HG03159 (cell line): ENCODE measurements around the gene UBE2E1.
"Not testable (repeated sequence)": the region's sequence is repeated elsewhere in the genome, so short reads cannot be mapped to it uniquely, and the experiment has no call there.

ENCODE experiments used
- ATAC-seq: cut with Tn5 transposase; IDR thresholded peaks from one replicate; pipeline ENCODE4 v1.9.1; 2021; ENCODE audit warnings: mild to moderate bottlenecking, moderate library complexity; ENCODE audit not compliant: unreplicated experiment

Gene UBE2E1

DNA sequence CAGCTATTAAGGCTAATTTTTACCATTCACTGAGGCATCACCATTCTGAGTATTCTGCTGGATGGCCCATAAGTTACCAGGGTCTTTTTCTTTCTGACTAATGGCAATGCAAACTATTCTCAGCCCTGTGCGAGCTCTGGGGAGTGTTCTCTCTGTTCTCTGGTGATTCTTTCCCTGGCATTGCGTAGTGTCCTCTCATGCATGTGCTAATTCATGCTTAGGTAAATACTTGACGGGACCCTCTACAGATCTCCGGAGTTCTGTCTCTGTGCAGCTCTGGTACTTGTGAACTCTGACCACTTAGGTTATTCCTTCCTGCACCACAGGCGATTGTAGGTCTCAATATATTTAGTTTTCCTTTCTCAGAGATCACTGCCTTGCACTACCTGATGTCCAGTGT lies 34.8 kb downstream of the UBE2E1 start:
- ATAC-seq, result no peak

DNA sequence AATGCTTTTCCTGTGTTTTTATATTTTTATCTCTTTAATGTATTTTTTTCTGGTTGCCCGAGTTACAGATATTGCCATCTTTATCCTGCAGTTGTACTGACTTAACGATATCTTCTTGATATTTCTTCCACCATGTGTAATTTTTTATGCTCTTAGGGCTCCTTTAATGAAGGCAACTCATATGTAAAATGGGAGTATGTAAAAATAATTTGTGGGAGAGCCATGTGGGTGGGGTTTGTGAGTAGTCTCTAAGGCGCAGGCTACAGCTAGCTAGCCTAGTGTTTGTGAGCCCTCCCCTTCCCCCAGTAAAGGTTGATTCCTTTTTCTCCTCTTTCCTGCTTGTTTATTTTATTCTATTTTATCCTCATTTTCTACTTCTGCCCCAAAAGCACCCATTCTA lies 38.1 kb downstream of the UBE2E1 start:
- no peak for ATAC-seq

DNA sequence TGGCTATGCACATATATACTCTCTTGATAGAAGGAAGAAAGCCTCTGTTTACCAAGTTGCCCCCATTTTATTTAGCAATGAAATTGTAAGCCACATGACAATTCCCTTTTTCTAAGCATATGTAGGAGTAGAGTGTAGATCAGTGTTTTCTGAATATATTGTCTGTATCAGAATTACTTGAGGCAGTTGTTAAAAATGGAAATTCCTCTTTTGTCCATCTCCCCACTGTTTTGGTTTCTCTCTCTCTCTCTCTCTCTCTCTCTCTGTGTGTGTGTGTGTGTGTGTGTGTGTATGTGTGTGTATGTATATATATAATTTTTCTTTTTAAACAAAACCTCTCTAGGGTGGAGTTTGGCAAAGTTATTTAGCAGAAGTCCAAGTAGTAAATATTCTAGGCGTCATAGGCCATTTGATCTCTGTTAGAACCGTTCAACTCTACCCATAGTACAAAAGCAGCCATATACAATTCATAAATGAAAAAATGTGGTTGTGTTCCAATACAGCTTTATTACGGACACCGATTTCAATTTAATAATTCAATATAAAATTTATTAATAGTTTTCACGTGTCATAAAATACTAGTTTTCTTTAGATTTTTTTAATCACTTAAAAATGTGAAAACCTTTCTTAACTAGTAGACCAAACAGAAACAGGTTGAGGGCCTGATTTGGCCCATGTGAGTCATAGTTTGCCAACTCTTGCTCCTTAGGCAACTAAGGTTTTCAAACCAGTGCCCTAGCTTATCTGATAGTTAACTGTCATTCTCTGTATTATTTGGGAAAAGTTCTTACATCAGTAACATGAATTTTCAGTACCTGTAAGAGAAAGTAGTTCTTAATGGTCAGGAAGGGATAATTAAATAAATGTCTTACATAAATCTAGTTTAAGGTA lies 39.8 kb downstream of the UBE2E1 start:
- ATAC-seq, result no peak

DNA sequence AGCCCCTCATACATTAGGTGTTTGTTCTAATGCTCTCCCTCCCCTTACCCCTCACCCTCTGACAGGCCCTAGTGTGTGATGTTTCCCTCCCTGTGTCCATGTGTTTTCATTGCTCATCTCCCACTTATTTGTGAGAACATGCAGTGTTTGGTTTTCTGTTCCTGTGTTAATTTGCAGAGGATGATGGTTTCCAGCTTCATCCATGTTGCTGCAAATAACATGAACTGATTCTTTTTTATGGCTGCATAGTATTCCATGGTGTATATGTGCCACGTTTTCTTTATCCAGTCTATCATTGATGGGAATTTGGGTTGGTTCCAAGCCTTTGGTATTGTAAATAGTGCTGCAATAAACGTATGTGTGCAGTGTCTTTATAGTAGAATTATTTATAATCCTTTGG lies 43.7 kb downstream of the UBE2E1 start:
- not testable (repeated sequence) for ATAC-seq

DNA sequence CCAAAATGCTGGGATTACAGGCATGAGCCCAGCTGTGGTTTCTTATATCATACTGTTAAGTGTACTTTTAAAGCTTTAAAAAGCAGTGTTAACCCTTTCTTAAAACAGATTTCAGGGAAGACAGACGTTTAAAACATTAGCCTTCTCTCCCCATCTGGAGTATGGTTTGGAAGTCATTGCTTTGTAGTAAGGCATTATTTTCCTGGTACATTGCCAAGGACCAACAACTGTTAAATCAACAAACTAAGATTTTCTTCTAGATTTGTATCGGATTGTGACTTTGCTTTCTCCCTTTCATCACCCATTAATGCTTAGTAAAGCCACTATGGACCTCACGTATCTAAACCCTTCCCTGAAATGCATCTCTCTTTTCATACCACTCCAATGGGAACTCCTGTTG lies 50.5 kb downstream of the UBE2E1 start:
- no peak for ATAC-seq

DNA sequence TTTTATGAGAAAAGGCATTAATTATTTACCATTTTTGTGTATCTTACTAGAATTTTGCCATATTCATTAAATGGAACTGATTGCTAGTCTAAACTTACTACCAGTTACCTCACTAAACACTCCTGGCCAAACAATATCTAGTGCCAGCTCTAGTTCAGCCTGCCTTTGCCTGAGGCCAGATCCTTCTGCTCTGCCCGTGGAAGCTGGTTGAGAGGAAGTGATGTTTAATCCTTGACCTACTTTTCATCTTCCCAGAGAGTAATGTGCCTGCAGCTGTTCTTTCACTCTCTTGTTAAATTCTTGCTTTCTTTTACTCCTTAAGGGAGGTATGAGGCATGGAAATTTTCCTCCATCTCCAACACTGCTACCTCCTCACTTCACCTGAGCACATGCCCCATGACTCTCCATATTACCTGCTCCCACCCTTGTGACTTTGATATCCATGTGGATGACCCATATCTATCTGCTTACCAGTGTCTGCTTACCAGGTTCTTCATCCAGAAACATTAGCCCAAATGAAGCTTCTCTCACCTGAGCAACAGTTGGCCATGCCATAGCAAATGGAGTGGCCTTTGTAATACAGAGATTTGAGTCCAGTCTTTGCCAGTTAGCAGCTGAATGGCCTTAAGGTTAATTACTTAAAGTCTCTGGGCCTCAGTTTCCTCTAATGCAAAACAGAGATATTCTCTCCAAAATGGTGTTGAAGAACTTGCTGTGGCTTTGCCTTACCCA lies 53.4 kb downstream of the UBE2E1 start:
- no peak for ATAC-seq

DNA sequence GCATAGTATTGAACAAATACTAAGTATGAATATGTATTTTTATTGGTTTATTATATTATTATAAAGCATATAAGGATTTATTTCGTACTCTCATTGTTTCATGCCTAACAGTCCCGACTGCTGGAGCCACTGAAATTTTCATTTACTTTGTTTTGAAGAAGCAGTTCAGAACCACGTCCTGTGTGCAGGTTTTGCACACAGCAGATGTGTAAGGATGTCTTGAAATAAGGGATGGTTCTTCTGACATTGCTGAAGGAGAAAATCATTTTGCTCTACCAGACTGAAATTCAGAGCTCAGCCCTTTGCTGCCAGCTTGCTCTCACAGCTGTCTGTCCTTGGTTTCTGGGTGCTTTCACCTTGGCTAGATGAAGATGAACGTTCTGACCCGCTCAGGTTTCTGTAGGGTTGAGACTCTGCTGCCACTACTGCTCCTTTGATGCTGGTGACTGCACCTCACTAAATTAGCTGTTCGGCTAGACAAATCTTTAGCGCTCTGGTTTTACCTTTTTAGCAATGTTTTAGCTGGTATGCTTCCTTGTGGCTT lies 54.2 kb downstream of the UBE2E1 start:
- no peak for ATAC-seq

DNA sequence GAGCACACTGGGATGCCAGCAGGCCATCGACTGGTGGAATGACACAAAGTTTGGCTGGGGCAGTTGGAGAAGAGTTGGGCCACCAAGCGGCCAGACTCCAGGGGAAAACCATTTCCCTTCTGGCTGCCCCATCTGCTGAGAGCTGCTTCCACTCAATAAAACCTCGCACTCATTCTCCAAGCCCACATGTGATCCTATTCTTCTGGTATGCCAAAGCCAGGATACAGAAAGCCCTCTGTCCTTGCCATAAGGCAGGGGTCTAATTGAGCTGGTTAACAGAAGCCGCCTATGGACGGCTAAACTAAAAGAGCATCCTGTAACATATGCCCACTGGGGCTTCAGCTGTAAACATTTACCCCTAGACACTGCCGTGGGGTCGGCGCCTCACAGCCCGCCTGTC lies 55.9 kb downstream of the UBE2E1 start:
- ATAC-seq, result no peak

DNA sequence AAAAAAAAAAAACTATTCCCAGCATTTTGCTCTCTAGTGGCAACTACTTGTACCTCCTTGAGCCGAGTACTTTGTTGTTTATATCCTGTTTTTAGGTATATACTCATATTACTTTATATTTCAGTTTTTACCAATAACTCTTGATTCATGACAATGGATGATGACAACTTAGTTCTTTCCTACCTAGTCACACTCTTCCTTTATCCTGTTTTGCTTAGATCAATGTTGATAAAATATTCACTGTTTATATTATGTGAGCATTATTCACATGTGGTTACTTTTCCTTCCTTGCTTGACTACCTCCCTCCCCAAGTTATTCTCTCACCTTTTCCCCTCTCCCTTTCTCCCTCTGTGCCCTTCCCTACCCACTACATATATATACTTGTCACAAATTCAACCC lies 57.3 kb downstream of the UBE2E1 start:
- ATAC-seq, result no peak

DNA sequence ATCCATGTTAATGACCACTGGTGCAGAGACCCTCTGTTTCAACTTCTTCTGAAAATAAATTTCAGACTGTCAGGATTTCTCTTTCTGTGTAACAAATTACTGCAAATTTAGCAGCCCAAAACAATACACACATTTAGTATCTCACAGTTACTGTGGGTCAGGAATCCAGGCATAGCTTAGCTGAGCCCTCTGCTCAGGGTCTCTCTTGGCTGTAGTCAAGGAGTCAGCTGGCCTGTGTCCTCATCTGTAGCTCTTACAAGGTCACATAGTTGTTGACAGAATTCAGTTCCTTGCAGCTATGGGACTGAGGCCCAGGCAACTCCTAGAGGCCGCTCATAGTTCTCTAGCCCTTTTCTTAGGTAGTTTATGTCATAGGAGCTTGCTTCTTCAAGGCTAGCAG lies 59.2 kb downstream of the UBE2E1 start:
- no peak for ATAC-seq

DNA sequence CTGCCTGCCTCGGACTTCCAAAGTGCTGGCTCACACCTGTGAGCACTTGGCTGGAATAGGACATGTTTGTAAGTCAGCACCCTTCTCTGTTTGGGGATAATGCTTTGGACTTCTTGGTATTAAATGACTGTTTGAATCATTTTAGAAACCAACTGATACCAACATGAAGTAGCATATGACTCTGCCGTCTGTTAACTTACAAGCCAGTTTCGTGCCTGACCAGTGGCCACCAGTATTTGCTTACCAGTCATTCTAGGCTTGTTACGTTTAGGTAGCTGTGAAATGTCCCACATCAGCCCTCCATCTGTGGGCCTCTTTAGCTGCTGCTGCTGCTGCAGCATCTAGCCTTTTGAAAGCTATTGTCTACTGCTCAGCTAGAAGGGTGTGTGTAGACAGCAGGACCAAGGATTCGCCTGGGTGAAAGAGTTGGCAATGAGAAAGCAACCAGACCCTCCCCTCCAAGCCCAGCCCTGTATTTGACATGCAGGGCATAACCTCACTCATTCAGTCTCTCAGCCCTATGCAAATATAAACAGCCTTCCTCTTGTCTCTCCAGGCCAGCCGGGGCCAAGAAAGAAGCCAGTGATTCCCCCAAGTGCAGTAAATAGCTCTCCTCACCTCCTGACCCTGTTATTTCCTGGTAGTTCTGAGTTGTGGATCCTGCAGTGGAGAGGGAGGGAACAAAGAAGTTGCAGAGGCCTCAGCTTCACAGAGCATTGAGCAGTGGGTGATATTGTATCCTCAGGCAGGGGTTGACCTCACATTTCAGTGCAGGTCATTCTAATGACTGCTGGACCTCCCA lies 60.0 kb downstream of the UBE2E1 start:
- peak; percentile 91 for ATAC-seq

DNA sequence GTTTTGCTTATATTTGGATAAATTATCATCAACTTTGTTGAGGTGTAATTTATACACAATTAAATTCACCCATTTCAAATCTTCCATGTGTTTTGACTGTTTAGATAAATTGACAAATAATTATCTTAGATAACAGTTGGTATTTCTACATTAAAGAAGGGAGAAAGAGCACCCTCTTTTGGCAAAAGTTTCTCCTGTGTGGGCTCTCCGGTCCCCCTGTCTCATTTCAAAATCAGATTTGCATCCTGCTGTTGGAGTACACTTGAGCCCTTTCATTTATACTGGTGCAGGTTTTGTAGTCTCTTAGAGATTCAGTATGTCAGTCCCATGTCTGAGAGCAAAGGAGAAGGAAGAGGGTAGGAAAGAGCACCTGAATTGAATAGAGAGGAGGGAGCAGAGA lies 61.6 kb downstream of the UBE2E1 start:
- ATAC-seq, result no peak

DNA sequence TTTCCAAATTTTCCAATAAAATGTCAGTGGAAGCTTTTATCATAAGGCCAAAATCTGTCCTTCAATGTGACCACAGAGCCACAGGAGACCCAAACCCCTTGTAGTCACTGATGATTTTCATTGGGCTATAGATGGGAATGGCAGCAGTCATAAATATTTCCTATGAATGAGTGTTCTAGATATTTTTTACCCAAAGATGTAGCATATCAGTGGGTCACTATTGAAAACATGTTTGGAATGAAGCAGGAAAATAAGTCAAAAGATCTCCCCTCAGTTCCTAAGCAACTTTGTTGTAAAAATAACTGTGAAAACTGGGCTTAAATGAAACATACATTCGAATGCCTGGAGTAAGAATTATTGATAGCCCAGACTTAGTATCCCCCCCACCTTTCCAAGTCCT lies 62.1 kb downstream of the UBE2E1 start:
- no peak for ATAC-seq

DNA sequence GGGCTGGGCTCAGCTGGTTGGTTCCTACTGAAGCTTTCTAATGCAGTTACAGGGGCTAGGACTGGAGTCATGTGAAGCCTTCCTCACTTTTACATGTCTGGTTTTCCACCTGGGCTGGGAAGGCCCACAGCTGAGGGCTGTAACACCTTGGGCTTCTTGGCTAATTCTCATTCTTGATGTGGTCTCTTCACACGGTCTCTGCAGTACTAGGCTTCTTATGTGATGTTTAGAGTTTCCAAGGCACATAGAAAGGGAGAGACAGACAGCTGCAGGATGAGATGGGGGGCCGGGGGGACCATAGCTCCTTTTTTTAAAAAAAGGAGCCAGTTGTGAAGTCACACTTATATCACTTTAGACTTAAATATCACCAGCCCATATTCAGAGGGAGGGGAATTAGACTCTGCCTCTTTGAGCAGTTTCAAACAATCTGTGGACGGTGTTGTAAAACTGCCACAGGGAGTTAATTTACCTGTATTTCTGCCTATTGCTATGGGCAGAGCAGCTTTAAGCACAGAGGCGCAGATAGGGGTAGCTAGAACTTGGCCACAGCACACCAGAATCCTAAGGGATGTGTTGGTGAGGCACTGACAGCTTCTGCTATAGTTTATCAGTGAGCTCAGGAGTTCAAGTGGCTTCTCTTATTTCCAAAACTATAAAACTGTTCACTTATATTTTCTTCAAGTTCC lies 64.4 kb downstream of the UBE2E1 start:
- ATAC-seq, result no peak

DNA sequence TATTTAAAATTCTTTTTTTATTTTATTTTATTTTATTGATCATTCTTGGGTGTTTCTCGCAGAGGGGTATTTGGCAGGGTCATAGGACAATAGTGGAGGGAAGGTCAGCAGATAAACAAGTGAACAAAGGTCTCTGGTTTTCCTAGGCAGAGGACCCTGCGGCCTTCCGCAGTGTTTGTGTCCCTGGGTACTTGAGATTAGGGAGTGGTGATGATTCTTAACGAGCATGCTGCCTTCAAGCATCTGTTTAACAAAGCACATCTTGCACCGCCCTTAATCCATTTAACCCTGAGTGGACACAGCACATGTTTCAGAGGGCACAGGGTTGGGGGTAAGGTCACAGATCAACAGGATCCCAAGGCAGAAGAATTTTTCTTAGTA lies 64.9 kb downstream of the UBE2E1 start:
- ATAC-seq, result not testable (repeated sequence)

DNA sequence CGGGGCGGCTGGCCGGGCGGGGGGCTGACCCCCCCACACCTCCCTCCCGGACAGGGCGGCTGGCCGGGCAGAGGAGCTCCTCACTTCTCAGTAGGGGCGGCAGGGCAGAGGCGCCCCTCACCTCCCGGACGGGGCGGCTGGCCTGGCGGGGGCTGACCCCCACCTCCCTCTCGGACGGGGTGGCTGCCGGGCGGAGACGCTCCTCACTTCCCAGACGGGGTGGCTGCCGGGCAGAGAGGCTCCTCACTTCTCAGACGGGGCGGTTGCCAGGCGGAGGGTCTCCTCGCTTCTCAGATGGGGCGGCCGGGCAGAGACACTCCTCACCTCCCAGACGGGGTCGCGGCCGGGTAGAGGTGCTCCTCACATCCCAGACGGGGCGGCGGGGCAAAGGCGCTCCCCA lies 65.6 kb downstream of the UBE2E1 start:
- ATAC-seq, result not testable (repeated sequence)

DNA sequence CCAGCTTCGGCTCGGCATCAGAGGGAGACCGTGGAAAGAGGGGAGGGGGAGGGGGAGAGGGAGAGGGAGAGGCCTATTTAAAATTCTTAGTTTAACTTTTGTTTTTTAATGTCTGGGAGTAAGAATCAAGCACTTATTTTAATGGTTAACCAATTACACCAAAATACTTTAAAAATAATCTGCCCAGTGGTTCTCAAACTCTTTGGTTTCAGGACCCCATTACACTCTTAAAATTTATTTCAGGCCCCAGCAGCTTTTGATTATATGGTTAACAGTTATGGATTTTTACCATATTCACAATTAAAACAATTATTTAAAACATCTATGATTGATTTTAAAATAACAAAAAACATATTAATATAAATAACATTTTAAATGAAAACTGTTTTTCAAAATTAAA lies 66.6 kb downstream of the UBE2E1 start:
- ATAC-seq, result no peak

DNA sequence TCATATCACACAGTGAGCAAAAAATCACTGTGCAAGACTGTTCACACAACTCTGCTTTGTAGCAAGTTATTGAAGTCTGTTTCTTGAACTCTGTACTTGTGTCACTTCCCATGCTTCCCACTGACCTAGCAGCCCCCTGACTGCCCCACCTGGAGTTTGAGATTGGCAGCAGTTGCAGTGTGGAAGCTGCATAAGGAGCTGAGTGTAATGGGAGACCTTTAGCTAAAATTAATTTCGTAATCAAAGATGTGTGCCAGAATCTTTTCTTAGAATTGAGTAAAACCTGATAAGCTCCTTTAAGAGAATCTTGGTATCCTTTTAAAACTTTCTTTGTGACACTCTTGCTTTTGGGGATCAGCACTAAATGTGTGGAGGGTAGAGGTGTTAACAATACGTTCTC lies 68.2 kb downstream of the UBE2E1 start:
- no peak for ATAC-seq

DNA sequence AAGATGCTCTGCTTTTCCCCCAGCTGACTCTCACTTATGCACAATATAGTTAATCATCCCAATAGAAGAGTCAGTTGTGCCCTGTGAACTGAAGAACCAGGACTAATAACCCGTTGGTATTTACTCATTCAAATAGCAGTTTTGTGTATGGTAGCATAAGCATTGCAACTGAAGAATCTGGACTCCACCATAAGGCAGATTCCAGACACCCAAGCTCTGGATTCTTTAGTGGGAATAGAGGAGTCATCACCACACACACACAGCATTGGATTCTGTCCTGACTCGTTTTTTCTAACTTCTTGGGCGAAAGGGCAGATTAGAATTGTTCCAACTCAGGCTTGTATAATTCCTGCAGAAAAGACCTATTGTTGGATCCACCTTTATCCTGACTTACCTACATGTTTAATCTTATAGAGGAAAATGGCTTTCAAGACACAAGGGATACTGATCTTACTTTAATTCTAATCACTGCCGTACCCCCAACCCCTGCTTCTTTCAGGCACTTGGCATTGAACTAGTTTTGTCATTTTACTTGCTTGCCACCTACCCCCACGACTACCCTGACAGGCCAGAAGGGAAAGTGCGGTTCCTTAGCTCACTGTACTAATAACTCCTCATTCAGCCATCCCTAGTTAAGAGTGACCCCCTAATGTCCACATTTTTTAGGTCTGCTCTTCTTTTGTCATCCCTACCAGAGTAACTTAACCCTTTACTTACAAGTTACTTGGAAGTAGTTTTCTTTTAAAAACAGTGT lies 68.8 kb downstream of the UBE2E1 start:
- no peak for ATAC-seq
